ENCODE results near the gene PEX1. TPM values are rescaled to one million over a fixed set of nuclear protein-coding genes. Genes with fewer than 3 reads are reported as not detected.

PEX1 gene
- total and polyA plus RNA-seq, 9 of the 15 experiments (the other 6 are each of a cell fraction or from before 2014, with no cell fraction given), result 9.4 to 32.2 (median 19.9) TPM

DNA sequence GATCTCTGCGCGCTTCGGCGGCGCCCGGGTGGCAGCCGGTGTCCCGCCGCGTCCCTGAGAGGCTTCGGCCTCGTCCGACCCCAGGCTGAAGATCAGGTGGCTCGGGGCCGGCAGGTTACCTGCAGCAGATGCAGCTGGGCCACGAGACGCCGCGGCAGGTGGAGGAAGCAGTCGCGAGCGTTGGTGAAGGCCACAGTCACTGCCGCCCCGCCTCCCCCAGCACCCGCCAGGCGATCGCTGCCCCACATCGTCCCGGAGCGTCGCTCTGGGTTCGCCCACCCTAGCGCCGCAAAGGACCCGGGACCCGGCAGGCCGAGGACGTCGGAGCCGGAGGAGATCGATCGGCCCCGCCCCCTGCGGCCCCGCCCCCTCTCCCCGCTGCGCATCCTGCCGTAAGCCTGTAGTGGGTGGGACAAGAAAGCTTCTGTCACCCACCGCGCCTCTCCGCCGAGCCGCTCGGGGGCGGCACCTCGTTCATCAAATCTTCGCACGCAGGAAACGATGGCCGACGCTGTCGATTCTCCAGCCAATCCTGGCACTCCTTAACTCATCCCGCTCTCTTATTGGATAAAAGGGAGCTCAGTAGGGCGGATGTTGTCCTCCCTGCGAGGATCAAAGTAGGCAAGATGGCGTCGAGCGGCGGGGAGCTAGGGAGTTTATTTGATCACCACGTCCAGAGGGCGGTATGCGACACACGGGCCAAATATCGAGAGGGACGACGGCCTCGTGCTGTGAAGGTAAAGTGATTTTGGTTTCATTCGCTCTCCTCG is at the start of gene PEX1, which contains the start of gene RBM48 (continued):
- TF ChIP-seq, protein P1, sequence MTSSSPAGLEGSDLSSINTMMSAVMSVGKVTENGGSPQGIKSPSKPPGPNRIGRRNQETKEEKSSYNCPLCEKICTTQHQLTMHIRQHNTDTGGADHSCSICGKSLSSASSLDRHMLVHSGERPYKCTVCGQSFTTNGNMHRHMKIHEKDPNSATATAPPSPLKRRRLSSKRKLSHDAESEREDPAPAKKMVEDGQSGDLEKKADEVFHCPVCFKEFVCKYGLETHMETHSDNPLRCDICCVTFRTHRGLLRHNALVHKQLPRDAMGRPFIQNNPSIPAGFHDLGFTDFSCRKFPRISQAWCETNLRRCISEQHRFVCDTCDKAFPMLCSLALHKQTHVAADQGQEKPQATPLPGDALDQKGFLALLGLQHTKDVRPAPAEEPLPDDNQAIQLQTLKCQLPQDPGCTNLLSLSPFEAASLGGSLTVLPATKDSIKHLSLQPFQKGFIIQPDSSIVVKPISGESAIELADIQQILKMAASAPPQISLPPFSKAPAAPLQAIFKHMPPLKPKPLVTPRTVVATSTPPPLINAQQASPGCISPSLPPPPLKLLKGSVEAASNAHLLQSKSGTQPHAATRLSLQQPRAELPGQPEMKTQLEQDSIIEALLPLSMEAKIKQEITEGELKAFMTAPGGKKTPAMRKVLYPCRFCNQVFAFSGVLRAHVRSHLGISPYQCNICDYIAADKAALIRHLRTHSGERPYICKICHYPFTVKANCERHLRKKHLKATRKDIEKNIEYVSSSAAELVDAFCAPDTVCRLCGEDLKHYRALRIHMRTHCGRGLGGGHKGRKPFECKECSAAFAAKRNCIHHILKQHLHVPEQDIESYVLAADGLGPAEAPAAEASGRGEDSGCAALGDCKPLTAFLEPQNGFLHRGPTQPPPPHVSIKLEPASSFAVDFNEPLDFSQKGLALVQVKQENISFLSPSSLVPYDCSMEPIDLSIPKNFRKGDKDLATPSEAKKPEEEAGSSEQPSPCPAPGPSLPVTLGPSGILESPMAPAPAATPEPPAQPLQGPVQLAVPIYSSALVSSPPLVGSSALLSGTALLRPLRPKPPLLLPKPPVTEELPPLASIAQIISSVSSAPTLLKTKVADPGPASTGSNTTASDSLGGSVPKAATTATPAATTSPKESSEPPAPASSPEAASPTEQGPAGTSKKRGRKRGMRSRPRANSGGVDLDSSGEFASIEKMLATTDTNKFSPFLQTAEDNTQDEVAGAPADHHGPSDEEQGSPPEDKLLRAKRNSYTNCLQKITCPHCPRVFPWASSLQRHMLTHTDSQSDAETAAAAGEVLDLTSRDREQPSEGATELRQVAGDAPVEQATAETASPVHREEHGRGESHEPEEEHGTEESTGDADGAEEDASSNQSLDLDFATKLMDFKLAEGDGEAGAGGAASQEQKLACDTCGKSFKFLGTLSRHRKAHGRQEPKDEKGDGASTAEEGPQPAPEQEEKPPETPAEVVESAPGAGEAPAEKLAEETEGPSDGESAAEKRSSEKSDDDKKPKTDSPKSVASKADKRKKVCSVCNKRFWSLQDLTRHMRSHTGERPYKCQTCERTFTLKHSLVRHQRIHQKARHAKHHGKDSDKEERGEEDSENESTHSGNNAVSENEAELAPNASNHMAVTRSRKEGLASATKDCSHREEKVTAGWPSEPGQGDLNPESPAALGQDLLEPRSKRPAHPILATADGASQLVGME (CRISPR knock-in tag; IDR thresholded peaks at IDR 0.05), result no peak
- TF ChIP-seq NR2F6 (CRISPR knock-in tag; IDR thresholded peaks at IDR 0.05) (no peak), MGA (IDR thresholded peaks at IDR 0.05) (peak; percentile 58), TFAM (CRISPR knock-in tag; conservative IDR thresholded peaks at IDR 0.05) (no peak)

All from K562 (cell line).